Activated T-helper 1 cell treated with Interleukin-2 at 50 U/mL for 16 hours (primary cell): ENCODE measurements around the gene LRMDA.
"Not testable (repeated sequence)": the region's sequence is repeated elsewhere in the genome, so short reads cannot be mapped to it uniquely, and the experiment has no call there.

Experiments used
- DNase-seq: peaks from one replicate; pipeline ENCODE4 v3.0.0-alpha.2; 2020; ENCODE audit warnings: low read depth

LRMDA gene

DNA sequence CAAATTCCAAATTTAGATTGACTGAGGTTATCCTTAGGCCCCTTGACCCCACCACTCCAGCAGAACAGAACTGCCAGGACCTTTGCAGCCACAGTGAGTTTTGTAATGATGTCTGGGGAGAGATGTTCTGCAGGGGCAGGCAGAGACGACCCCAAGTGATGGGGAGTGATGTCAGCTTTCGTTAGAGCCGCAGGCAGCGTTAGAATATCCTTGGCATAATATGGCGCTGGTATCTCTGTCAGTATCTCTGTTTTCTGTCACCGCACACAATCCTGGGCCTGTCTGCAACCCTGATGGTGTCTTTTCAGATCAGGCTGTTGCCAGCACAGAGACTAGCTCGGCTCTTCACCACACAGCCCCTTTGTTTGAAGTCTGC is 1122.6 kb downstream of the LRMDA start:
- no peak for DNase-seq

DNA sequence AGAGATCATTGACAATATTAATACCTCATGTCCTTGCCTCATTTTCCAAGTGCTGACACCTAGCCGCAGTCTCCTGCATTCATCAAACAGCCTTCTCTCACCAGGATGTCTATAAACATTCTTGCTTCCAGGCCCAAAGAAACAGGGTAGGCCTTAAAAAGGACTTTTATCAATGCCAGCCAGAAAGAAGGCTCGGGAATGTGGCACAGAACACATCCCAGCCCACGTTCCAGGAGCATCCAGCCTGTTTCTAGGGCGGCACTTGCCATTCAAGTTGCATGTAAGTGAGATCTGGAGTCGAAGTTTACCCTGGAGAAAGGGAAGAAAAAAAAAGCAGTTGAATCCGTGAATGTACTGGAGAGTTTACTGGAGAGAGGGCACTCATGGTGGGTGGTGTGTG is 1123.1 kb downstream of the LRMDA start:
- DNase-seq = no peak

DNA sequence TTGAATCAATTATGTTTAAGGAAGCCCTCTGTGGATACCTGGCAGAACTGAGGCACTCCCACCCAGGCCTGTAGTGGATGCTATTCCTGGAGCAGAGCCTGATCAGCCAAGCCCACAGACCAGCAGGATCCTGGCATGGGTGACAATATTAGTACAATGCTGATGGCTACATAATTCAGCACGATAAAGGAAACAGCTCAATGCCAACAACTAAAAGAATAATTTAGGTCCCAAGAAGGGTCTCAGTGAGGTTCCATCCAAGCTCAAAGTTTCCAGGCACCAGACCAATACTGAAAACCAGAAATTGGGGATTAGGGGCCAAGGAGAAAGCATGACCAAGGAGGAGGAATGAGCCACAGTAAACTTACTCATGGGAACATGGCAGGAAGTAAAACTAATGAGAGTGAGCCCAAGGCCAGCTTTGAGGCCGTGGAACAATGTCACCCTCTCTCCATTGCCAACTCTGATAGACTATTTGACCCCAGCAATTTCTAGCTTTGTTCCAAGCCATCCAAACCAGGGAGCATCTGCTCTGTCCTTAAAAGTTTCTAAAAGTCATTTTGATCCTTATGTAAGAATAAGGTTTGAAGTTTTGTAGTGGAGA is 1123.7 kb downstream of the LRMDA start:
- no peak for DNase-seq

DNA sequence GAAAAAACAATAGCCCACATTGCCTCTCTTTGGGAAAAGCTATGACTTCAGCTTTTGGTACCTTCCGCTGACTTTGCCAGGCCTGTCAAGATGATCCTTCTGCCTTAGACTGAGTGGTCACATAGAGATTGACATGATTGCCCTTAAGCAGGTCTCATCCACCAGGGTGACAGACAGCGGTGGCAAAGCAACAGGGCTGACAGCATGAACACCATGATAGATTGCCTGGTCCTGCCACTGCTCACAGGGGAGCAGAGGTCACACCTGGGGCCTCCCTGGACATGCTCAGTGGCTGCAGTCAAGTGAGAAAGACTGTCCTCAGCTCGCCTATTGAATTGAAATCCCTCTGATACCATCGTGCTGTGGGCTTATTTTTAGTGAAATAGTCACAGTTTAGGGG is 1125.9 kb downstream of the LRMDA start:
- DNase-seq = no peak

DNA sequence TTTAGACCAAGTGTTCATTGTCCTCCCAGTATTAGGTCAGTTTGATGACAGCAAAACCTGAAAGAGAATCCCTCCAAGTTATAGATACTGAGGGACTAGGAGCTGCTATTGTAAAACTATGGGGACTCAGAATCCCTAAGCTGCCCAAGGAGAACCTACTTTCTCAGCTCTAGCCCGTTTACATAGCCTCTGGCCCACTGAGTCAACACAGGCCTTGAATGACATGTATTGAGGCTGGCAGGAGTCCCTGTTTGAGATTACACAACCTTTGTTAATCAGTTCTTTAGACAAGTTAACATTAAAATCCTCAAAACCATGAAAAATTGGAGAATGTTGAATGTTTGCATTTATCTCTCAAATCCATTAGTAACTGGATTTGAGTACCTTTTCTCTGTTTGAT is 1127.2 kb downstream of the LRMDA start:
- DNase-seq = no peak

DNA sequence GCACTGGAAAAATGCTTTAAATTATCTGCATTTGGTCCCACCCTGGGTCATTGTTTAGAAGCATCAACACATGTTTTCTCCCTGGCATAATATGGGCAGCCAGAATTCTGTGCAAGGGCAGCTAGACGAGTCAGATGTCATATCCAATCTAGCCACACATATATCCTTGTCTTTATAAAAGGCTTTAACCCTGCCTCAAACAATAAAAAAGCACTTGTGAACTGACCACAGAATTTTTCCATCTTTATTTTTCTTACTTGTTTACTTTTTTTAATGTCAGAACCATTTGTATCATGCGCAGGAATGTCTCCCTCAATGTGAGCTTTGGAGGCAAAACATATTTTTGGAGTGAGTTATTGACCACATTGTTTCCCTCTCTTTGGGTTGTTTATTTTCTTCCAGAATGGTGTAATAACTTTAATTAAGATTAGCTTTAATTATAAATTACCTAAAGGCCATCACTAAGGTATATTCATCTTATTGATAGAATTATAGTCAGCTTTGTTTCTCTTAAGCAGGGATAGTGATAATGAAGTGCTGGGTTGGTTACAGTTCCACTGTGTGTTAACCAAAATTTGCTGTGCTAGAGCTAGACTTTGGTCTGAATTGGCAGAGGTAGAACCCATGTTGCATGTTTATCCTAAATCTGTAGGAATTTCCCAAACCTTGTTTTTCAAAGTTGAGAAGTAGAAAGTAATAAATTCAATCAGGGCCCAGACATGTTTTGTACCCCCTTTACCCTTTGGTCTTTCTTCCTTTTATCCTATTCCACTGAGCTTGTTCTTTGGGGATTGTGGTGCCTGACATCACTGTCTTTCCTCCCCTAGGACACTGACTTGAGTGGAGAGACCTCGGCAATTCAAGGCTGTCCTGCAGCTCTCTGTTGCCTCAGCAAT is 1127.8 kb downstream of the LRMDA start:
- DNase-seq = no peak

DNA sequence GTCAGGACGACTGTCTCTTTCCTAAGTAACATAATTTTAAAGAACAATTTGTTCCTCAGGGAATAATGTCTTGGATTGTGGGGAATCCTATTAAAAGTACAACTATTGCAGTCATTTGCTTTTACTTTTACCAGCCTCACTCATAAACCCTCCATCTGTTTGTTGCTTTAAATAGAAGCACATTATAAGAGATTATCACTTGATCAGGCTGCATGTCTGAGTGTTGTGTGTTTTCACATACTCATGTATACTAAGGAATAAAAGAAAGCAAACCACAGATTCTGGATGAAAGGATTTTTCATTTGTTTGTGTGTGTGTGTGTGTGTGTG is 1128.4 kb downstream of the LRMDA start:
- DNase-seq = no peak

DNA sequence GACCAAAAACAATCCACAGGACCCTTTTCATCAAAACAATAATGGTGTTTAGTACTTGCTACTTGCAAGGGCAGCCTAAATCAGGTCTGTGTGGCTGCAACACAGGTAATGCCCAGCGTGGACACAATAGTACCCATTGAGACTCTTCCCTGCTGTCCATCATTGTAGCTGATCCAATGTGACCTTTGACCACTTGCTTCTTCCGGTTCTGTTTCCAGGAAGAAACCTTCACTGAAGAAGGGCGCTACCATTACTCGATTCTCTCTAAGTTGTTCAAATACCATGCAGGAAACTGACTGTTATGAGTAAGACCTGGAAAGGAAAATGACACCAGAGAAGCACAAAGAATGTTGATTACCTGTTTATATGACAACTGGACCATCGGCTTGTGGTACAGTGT is 1128.9 kb downstream of the LRMDA start:
- no peak for DNase-seq

DNA sequence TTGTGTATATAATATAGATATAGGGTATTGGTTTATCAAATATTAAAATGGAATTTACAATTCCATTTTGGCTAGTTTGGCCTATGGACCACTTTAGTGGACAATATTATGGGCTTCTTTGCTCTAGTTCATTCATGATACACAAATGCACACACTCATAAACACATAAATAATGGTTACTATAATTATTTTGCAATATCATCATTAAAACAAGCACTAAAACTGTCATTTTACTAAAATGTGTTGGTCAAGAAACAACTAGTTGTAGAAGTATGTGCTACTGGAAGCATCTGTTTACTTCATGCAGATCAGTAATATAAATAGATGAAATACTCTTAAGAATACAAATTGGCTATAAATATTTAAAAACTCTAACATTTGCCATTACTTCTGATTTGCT is 1131.9 kb downstream of the LRMDA start:
- DNase-seq = no peak

DNA sequence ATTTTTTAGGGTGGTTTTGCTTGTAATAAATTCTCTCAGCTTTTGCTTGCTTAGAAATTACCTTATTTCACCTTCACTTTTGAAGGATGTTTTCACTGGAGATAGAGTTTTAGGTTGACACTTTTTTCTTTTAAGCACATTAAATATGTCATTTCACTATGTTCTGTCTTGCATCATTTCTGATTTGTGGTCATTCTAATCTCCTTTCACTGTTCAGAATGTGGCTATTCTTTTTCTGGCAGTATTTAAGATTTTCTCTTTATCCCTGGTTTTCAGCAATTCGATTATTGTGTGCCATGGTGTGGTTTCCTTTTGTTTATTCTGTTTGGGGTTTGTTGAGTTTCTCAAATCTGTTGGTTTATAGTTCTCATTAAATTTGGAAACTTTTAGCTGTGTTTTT is 1140.6 kb downstream of the LRMDA start:
- DNase-seq = no peak

DNA sequence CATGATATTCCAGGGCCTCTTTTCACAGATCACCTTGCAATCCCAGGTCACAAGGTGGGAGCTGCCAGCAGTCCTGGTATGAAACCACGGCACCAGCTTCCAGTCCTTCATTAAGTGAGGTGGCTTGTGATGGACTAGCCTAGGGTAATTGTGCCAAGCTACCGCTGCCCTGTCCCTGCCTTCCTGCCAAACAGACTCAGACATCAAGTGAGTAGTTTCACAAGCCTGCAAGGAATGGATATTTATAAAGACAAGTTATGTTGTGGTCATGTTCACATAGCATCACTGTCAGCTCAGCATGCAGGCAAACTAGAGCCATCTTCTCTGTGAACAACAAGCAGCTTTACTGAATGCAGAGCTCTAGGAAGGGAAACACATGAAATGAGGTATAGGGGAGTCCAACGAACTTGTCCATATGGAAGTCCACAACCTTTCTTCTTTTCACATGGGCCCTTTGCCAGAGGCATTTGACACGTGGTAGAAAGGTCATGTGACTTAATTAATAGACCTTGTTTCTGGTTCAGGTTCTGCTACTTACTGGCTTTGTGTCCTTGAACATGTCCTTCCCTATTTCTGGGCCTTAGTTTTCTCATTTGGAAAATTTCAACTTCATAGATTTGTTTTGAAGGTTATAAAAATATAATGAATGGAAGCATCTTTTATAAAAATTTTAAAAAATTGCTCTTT is 1145.0 kb downstream of the LRMDA start:
- DNase-seq = no peak

DNA sequence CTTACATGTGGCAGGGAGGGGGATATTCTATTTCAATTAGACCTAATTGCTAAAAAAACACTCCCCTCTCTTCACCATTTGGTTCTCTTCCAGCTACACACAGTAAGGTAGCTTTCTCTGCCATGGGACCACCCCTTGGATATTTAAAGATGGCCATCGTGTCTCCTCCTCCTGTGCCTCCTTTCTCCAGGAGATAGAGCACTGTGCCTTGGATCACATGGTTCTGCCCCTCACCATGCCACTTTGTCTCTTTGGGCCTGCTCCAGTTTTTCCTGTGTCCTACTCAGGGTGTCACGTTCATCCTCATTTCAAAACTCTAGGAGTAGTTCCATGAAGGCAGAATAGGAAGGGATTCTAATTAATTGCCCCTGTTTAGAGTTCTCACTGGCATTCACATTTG is 1146.0 kb downstream of the LRMDA start:
- DNase-seq = no peak

DNA sequence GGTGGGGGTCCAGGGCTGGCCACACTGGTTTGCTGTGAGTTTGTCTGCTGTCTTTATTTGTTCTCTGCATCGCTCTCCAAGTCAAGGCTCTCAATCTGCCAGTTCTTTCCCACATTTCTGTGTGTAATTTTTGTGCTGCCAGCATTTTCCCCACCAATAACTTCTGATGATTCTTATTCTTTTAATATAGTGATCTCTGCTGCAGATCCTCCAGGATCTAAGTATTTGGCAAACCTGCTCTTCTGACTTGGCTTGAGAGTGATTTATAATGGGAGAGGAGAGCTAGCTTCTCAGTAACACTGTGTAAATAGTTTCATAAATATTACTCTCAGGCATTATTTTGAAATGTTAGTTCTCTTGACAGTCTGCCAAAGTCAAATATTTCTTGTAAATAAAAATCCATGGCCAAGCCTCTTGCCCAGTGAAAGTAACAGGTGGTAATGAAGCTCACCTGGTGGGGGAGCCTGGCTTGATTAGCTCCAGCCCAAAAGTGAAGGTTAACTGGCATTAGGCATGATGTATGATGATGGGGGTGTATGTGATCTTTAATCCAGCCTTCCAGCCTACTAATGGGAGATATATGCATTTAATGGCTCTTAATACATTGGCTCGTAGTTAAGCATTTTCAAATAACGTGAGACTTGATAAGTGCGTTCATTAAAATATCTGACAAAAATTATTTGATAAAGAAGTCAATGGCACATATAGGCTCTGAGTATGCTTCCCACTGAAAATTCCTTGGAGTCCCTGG is 1150.3 kb downstream of the LRMDA start:
- no peak for DNase-seq

DNA sequence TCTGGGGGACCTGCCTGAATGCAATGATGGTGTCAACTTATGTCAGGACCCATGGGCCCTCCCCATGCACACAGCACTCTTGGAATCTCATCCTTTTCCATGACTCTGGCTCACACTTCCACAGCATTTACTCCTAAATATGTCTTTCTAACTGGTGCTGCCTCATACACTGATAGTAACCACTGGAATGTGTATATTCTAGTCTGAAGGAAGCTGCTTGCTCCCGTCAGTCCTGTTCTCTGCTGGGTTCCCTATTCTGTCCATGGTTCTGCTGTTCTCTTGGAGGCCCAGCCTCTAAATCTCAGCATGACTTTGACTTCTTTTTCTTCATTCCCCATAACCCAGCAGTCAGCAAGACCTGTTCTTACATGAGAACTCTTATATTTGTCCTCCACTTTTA is 1151.1 kb downstream of the LRMDA start:
- DNase-seq = no peak

DNA sequence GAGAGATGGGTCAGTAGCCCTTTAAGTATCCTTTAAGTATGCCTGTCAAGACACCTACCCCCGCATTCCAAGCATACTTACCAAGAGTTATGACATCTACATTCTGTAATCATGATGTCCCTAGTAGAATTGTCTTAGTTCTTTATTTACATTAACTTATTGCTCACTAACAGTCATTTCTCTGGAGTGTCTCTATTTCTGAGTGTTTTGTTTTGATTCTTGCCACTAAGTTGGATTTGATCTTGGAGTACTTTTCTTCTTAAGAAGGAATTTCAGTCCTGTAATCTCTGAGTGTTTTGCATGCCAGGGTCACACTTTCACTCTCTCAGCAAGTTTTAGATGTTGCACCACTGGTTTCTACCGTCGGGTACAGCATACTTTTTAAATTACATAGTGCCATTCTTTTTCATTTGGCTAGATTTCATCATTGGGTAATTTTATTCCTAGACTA is 1152.3 kb downstream of the LRMDA start:
- no peak for DNase-seq

DNA sequence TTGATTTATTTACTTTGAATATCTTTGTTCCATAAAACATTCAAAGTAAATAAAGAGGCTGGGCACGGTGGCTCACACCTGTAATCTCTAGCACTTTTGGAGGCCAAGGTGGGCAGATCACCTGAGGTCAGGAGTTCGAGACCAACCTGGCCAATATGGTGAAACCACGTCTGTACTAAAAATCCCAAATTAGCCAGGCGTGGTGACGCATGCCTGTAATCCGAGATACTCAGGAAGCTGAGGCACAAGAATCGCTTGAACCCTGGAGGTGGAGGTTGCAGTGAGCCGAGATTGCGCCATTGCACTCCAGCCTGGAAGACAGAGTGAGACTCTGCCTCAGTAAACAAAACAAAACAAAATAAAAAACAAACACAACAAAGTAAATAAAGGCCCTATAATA is 1153.0 kb downstream of the LRMDA start:
- not testable (repeated sequence) for DNase-seq
